ENCODE data around the gene NOTCH2.

Gene NOTCH2

DNA sequence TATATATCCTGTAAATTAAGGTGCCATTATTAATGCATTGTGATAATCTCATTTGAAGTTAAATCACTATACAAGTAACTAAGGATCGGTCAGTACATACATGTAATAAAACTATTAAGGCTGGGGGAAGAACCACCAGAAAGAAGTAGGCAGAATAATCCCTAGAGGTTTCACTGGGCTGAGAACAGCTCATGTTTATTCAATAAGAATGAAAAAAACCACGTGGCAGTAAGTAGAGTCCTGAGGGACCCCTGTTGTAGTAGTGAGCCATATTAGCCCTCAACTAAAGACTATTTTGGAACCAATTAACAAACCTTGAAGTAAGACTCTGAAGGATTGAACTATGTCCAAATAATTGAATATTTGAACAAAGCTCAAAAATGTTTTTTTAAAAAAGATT lies 126.2 kb downstream of the NOTCH2 start:
- DNase-seq (ENCODE audit: low read depth, low spot score): no peak

DNA sequence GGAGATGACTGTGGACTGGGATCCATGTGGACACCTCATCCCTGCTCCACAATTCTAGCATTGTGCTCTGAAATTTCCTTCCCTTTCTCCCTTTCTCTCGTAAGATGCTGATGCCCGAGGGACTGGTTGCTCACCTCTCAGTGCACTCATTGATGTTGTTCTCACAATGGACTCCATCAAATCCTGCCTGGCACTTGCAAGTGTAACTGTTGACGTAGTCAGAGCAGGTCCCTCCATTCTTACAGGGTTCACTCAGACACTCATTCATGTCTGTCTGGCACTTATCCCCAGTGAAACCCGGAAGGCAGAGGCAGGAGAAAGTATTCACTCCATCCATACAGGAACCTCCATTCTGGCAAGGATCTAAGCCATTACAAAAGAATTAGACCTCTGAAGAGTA lies 128.1 kb downstream of the NOTCH2 start:
- no peak for DNase-seq (ENCODE audit: low read depth, low spot score)

GRCh38 chr1:119940697-119941096 lies 128.8 kb downstream of the NOTCH2 start:
- DNase-seq (ENCODE audit: low read depth, low spot score): no peak

DNA sequence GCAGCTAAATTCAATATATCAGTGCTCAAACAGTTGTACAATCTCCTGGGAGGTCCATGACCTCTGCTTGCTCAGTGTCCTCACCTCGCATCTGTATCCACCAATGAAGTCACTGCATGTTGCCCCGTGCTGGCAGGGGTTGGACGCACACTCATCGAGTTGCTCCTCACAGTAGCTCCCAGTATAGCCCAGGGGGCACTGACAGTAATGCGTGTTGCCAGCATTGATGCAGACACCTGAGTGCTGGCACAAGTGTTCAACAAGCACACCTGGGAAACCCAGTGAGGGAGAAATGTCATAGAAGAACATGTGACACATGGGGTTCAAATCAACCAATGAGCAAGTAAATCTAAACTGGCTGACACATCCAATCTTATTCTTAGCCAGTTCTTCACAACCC lies 132.3 kb downstream of the NOTCH2 start:
- DNase-seq (ENCODE audit: low read depth, low spot score): no peak

GRCh38 chr1:119935915-119936314 lies 133.5 kb downstream of the NOTCH2 start:
- no peak for DNase-seq (ENCODE audit: low read depth, low spot score)

- DNase-seq (ENCODE audit: low read depth, low spot score): no peak
Measured at GRCh38 chr1:119935373-119935772, 134.1 kb downstream of the NOTCH2 start.

GRCh38 chr1:119933397-119933796 lies 136.1 kb downstream of the NOTCH2 start:
- DNase-seq (ENCODE audit: low read depth, low spot score): no peak

GRCh38 chr1:119929643-119930315 lies 139.7 kb downstream of the NOTCH2 start:
- no peak for DNase-seq (ENCODE audit: low read depth, low spot score)

- DNase-seq (ENCODE audit: low read depth, low spot score): no peak
Measured at GRCh38 chr1:119926553-119926952, 142.9 kb downstream of the NOTCH2 start.

- no peak for DNase-seq (ENCODE audit: low read depth, low spot score)
Measured at GRCh38 chr1:119924948-119925898, 144.2 kb downstream of the NOTCH2 start.

DNA sequence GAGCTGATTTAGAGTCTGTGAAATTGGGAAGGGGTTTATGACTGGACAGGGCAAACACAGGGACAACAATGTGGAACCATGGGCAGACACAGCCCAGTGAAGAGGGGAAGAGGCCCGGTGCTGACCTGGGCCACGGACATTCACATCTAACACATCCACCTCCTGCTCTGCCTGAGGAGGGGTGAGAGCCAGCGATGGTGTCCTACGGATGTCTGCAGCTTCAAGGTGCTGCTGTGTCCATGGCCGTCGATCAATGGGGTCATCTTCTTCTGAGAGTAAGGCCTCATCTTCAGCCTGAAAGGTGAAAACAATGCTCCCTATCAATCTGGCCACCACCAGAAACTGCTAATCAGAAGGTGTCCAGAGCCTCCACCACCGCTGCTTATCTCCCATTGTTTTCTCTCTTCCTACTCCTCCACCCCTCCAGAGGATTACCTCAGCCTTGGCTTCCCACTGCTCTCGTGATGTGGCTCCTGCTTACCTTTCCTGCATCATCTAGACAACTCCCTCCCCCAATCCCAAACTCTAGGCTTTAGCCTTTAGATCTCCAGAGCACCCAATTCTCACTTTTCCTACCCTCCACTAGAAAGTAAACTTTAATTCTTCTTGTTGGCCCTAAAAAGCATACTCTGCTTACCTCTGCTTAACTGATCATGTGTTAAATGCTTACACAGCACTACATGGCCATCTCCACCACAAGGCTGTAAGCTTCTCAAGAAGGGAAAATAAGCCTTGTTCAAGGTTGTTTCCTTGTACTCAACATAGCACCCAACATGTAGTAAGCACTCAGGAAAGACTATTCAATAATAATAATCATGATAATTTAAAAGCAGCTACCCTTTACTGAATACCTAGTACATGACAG lies 149.1 kb downstream of the NOTCH2 start:
- no peak for DNase-seq (ENCODE audit: low read depth, low spot score)

GRCh38 chr1:119919241-119919640 lies 150.2 kb downstream of the NOTCH2 start:
- no peak for DNase-seq (ENCODE audit: low read depth, low spot score)

DNA sequence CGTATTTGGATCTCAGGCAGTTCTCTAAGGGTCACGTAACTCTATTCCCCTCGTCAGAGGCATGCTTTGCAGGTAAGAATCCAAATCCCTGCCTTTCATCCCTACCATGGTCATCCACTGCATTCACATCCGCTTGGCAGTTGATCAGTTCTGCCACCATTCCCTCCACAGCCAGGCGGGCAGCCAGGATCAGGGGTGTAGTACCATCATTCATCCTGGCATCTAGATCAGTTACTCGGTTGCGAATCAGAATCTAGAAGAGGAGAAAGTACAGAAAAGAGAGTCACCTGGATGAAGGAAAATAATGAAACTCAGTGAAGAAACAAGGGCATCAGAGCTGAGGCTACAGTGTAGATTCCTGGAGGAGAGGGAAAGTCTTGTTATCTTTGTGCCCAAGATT lies 151.2 kb downstream of the NOTCH2 start:
- no peak for DNase-seq (ENCODE audit: low read depth, low spot score)

DNA sequence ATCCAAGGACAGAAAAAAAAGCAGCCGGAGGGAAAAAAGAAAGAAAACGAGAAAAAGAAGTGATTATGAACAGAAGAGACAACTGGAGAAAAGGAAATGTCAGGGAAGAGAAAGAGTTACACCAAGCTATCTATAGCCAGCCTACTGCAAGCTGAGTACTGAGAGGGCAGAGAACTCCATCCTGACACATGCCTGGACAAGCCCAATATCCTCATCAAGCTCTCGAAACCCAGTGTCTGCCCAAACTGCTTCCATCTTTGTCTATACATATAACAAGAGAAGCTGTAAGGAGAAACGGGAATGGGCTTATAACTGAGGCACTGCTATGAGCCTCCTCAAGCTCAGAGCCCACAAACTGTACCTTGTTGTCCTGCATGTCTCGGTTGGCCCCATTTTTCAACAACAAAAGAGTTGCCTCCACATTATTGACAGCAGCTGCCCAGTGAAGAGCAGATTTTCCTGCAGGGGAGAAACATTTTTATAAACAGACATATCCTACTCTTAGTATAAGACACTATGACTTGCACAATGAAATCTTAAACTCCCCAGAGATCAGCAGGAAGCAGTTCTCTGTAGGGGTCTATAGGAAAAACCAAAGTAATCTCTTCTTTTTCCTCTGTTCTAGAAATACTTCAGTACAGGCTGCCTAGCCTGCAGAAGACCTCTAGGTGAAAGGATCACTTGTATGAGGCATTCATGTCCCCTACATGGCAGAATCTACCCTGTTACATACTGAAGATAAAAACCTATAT lies 152.0 kb downstream of the NOTCH2 start:
- DNase-seq (ENCODE audit: low read depth, low spot score): no peak

GRCh38 chr1:119915517-119915916 lies 153.9 kb downstream of the NOTCH2 start:
- DNase-seq (ENCODE audit: low read depth, low spot score): no peak

DNA sequence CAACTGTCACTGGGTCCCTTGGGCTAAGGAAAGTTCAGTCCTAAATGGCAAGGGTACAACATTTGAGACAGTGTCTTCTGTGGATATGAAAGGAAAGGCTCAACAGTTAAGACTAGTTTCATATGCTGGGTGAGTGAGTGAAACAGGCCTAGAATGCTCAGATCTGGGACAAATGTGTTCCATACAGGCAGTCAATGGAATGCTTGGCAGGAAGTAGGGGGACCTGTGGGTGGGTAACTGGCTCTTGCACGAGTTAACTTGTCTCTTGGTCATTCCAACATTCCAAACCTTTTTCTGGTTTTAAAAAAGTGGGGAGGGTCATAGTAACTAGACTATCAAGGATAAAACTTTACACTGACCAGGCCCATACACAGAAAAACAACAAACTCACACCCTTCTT lies 155.4 kb downstream of the NOTCH2 start:
- no peak for DNase-seq (ENCODE audit: low read depth, low spot score)

DNA sequence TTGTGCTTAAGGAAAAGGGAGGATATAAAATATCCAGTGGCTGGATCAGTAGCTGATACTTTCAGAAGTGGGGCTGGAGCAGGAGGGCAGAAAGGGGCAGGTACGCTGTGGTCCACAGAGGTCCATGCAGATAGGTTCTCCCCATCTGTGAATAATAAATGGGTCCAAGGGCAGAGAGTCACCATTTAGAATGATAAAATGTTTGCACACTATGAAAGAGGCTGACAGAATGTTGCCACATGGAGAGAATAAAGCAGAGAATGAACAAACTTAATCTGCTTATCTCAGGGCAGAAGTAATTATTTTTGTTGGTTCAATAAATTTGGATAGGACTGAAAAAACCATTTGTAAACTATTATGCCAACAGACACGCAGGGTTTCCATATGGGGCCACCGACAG lies 156.5 kb downstream of the NOTCH2 start:
- no peak for DNase-seq (ENCODE audit: low read depth, low spot score)

DNA sequence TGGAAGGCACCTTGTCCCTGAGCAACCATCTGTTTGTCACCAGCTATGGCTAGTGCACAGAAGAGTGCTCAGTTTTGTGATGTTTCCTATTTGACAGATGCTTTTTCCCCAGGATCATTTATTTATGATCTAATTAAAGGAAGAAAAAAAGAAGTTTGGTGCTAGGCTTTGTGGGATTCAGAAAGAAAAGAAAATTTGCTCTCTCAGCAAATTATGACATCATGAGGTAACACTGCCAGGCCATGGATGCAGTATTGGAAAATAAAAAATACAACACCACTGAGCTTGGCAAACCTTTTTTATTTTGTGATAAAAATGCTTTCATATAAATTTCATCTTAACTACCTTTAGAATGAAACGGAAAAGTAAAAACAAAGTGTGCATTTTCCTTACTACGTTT lies 157.7 kb downstream of the NOTCH2 start:
- DNase-seq (ENCODE audit: low read depth, low spot score): no peak

DNA sequence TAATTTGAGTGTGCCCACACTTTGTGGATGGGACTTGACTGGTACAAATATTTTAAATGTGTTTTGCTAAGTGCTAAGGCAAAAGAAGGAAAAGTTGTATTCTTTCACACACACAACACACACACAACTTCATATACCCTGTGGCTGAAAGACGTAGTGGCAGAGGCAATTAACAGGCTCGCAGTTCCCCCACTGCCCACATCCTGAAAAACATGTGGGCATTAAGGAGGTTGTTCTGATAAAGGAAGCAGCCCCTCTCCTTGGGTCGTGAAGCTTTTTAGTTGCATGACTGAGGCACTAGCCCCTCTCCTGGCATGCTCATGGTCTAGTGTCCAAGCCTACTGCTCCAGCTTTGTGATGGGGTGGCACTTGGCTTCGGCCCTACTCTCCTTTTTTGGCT lies 158.8 kb downstream of the NOTCH2 start:
- DNase-seq (ENCODE audit: low read depth, low spot score): no peak

GRCh38 chr1:119909890-119910596 lies 159.4 kb downstream of the NOTCH2 start:
- DNase-seq (ENCODE audit: low read depth, low spot score): peak; percentile 28

GRCh38 chr1:119908661-119909060 lies 160.8 kb downstream of the NOTCH2 start:
- no peak for DNase-seq (ENCODE audit: low read depth, low spot score)
